H1 (cell line): ENCODE results near the gene HTR3D. TPM values are rescaled to one million over a fixed set of nuclear protein-coding genes. Genes with fewer than 3 reads are reported as not detected.

Source experiments
- PHF8 ChIP-seq: fragments of 200-600 bp; sonication (generic); conservative IDR thresholded peaks from 2 replicates; pipeline ENCODE4 v1.7.1; 2012; ENCODE audit warnings: low read depth, mild to moderate bottlenecking, inconsistent platforms, low read length, moderate library complexity
- POLR2A ChIP-seq, 2 experiments: IDR thresholded peaks; 1 replicate in 1 of 2; 2 replicates in 1 of 2; pipeline ENCODE4 v1.6.1; 2011; ENCODE audit warnings: low read depth in 2 of 2, low read length in 2 of 2, mild to moderate bottlenecking in 2 of 2; ENCODE audit errors: control extremely low read depth in 1 of 2
- SAP30 ChIP-seq: fragments of 300-600 bp; sonication (generic); IDR thresholded peaks from 2 replicates; pipeline ENCODE4 v1.7.1; 2012; ENCODE audit warnings: low read length, moderate library complexity, mild to moderate bottlenecking, inconsistent platforms; ENCODE audit not compliant: insufficient read depth, insufficient replicate concordance
- polyA plus RNA-seq, 7 experiments: library from polyadenylated mRNA; depleted of rRNA in 3 of 7; stranded (reverse) in 5 of 7; unstranded in 2 of 7; fragments of >200 nt in 5 of 7; fragments of 200-250 nt in 2 of 7; gene quantifications; 1 replicate in 5 of 7; 2 replicates in 1 of 7; 4 replicates in 1 of 7; pipeline versions ENCODE4 v1.2.1 to v1.2.3, GENCODE V29; 2011 to 2013; ENCODE audit warnings: missing spikeins in 2 of 7, mixed read lengths in 2 of 7
- total RNA-seq: library from RNA; stranded (reverse); fragmentation: NEBNext Ultra II Directional; extraction: Animal tissue kit (Norgen Biotek cat#: 25700); gene quantifications from 2 replicates; pipeline ENCODE4 v1.2.1, GENCODE V29; 2021
- TF ChIP-seq, protein P1 (sequence below): IDR thresholded peaks from 2 replicates; pipeline ENCODE4 v1.6.1; 2012; ENCODE audit warnings: low read length, inconsistent platforms
- TF ChIP-seq, protein P2 (sequence below): IDR thresholded peaks from 2 replicates; pipeline ENCODE4 v1.6.1; 2011; ENCODE audit warnings: low read length, improper control_type of control experiment

Gene HTR3D
- total and polyA plus RNA-seq, 2 of the 8 experiments (the other 6 are each of a cell fraction or from before 2014, with no cell fraction given), result not detected

DNA sequence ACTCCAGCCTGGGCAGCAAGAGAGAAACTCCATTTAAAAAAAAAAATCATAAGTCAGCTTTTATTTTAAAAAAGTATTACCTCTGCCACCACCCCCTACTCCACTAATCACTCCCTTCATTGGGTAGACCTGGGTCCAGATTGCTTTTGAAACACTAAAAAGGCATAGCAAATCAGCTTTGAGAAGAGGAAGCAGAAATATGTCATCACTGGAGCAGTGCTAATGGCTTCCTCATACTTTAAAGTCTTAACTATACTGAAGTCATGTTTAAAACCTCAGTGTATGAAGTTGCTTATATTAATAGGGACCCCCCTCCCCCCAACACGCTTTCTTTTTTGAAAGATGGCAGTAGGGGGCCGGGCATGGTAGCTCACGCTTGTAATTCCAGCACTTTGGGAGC lies 1.0 kb upstream of the HTR3D start (continued):
- TF ChIP-seq, protein P1, sequence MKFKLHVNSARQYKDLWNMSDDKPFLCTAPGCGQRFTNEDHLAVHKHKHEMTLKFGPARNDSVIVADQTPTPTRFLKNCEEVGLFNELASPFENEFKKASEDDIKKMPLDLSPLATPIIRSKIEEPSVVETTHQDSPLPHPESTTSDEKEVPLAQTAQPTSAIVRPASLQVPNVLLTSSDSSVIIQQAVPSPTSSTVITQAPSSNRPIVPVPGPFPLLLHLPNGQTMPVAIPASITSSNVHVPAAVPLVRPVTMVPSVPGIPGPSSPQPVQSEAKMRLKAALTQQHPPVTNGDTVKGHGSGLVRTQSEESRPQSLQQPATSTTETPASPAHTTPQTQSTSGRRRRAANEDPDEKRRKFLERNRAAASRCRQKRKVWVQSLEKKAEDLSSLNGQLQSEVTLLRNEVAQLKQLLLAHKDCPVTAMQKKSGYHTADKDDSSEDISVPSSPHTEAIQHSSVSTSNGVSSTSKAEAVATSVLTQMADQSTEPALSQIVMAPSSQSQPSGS, result no peak
- no peak for TF ChIP-seq PHF8
- TF ChIP-seq, protein P2, sequence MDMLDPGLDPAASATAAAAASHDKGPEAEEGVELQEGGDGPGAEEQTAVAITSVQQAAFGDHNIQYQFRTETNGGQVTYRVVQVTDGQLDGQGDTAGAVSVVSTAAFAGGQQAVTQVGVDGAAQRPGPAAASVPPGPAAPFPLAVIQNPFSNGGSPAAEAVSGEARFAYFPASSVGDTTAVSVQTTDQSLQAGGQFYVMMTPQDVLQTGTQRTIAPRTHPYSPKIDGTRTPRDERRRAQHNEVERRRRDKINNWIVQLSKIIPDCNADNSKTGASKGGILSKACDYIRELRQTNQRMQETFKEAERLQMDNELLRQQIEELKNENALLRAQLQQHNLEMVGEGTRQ, result no peak
- TF ChIP-seq SAP30, result no peak
- TF ChIP-seq POLR2A (IDR thresholded peaks at IDR 0.05; ENCODE audit: control extremely low read depth in 1 of 2, low read depth in 2 of 2, low read length in 2 of 2), result no peak
